Activated T-cell treated with anti-CD3 and anti-CD28 coated beads, Interleukin-2, amount 50 U/mL, for 1 hour (primary cell): ENCODE results near the gene CLEC16A.

Source experiments
- DNase-seq: peaks from one replicate; pipeline ENCODE4 v3.0.0-alpha.2; 2020

Gene CLEC16A

DNA sequence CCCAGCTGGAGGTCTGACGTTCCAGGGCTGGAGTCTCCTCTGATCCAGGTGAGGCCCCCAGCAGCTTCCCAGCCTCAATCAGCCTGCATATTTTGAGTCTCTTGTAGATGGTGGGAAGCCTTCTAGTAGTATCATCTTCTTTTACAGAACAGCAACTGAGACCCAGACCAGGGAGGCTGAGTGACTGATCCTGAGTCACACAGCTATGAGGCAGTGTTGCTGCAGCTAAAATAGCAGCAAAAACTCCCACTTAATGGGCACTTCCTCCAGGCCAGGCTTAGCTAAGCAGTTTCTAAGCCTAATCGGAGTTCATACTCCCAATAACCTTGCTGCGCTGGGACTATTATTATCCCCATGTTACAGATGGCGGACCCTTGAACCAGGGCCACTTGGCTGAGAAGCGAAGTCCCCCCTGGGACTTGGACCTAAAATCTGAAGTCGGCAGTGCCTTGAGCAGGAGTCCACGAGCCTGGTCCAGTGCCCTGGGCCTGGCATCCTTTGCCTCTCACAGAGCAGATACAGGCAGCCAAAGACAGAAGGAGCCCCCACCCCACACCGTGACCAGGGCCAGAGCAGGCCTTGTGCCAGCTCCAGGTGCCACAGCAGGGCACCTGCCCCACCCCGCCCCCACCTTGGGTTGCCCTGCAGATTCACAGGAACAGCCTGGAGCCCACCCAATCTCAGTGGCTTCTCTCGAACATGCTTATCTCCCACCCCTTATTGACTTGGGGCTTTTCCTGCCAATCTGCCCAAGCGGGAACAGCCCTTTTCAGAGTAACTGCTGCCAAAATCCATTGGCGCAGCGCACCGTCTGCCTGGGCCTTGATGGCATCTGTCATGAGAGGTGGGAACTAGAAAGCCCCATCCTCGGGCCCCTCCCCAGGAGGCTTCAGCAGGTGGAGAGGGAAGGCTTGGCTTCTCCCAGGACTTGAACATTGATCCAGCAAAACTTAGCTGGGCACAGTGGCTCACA lies 246.5 kb downstream of the CLEC16A start:
- no peak for DNase-seq

DNA sequence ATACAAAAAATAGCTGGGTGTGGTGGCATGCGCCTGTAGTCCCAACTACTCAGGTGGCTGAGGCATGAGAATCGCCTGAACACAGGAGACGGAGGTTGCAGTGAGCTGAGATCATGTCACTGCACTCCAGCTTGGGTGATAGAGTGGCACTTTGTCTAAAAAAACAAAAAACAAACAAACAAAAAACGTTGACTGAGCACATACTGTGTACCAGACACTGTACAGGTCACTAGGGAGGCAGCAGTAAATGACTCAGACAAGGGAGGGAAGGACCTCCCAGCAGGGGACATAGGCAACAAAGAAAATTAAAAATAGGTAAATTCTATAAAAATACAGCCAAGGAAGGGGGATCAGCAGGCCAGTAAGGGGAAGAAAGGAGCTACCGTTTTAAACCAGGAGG lies 247.3 kb downstream of the CLEC16A start:
- DNase-seq: no peak

DNA sequence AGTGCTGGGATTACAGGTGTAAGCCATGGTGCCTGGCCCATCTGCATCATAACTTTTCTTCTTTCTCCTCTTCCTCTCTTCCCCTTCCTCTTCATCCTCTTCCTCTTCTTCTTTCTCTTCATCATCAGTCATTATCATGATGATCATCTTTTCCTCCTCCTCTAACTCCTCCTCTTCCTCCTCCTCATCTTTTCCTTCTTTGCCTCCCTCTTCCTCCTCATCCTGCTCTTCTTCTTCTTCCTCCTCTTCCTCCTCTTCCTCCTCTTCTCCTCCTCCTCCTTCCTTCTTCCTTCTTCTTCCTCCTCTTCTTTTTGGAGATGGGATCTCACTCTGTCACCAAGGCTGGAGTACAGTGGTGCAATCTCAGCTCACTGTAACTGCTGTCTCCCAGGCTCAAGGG lies 249.1 kb downstream of the CLEC16A start:
- no peak for DNase-seq

DNA sequence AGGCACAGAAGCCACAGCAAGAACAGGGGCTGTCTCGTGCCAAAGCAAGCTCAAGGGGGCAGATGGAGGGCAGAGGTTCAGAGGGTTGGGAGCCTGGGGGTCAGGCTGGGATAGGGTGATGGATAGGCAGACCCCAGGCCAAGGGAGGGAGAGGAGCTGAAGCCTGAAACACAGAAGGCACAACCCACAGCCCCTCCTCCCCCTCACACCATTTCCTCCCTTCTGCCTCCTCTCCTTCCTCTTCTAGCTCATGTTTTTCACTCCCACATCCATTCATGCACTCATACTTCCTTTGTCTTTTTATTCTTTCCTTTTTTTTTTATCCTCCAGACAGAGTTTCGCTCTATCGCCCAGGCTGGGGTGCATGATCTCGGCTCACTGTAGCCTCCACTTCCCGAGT lies 250.5 kb downstream of the CLEC16A start:
- DNase-seq: no peak

DNA sequence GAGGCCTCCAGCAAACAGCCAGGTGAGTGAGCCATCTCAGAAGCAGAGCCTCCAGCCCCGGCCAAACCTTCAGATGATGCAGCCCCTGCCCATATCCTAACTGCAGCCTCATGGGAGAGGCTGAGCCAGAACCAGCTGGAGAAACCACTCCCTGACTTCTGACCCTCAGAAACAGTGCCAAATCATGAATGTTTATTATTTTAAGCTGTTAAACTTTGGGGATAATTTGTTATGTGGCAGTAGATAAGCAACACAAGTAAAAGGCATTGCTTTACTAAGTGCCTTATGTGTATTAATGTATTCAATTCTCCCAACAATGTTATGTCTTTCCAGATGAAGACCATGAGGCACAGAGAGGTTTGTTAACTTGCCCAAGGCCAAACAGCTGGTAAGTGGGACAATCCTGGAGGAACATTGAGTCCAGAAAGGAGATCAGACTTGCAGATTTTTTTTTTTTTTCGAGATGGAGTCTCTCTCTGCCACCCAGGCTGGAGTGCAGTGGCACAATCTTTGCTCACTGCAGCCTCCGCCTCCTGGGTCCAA lies 252.0 kb downstream of the CLEC16A start:
- no peak for DNase-seq

DNA sequence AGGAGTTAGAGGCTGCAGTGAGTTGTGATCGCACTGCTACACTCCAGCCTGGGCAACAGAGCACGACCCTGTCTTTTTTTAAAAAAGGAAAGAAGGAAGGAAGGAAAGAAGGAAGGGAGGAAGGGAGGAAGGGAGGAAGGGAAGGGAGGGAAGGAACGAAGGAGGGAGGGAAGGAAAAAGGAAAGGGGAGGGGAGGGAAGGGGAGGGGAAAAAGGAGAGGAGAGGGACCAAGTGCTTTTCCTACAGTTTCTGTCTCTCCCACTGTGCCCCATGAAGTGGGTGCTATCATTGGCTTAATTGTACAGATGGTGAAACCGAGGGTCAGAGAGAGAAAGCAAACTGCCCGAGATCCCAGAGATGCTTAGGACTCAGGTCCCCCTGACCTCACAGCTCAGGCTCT lies 254.0 kb downstream of the CLEC16A start:
- no peak for DNase-seq

DNA sequence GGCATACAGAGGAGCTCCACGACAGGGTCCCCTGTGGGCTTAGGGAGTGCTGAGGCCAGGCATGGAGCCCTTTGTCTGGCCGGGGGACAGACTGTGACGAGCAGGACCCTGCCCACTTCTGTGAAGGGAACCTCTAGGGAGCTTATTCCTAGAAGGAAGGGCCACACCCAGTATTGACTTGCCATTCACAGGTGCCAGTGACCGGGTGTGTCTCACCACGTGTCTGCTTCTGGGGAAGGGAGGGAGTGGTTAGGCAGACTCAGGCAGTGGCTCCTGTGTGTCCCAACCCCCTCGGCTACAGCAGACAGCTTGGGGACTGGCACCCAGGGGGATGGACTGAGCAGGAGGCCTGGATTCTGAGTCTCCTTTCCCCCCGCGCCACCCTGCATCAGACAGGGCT lies 254.5 kb downstream of the CLEC16A start:
- no peak for DNase-seq

DNA sequence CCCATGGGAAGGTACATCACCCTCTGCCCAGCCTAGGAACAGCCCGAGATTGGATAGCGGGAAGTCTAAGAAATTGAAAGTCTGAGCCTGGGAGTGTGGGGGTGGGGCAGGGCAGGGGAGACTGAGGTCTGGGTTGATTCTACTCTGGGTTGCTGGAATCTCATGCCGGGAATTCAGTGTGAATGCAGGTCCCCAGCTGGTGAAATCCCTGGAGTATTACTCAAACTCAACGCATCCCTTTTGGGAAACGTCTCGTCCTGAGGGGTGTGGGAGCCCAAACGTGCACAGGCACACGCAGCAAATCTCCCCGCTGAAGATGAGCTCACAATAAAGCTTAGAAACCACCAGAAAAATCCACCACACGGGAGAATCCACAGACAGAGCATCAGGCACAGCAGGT lies 256.2 kb downstream of the CLEC16A start:
- DNase-seq: no peak

DNA sequence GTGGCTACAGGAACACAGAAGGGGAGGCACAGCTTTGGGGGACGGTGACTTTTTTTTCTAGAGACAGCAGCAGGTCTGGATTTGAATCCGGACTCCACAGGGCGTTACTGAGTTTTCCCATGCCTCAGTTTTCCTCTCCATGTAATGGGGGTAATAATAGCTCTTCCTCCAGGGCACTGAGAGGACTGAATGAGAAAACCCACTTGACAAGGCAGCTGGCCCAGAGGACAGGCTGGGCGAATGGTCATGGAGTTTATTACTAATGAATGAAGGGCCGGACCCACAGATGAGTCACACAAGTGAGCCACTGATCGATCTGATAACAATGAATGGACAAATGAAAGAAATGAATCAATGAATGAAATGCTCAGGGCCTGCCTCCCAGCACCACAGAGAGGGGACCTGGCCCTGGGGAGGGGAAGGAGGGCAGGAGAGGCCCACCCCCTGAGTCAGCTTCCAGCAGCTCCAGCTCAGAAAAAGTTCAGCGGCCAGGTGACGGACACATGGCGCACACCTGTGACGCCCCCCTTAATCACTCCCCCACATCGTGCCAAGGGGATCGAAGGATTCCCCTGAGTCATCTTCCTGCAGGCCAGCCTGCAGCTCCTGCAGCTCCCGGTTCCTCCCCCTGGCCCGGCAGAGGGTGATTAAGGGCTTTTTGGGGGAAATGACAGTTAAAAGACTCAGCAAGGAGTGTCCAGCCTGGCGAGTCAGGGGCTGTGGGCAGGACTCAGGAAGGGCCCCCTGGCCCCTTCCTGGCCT lies 257.3 kb downstream of the CLEC16A start:
- DNase-seq: no peak

DNA sequence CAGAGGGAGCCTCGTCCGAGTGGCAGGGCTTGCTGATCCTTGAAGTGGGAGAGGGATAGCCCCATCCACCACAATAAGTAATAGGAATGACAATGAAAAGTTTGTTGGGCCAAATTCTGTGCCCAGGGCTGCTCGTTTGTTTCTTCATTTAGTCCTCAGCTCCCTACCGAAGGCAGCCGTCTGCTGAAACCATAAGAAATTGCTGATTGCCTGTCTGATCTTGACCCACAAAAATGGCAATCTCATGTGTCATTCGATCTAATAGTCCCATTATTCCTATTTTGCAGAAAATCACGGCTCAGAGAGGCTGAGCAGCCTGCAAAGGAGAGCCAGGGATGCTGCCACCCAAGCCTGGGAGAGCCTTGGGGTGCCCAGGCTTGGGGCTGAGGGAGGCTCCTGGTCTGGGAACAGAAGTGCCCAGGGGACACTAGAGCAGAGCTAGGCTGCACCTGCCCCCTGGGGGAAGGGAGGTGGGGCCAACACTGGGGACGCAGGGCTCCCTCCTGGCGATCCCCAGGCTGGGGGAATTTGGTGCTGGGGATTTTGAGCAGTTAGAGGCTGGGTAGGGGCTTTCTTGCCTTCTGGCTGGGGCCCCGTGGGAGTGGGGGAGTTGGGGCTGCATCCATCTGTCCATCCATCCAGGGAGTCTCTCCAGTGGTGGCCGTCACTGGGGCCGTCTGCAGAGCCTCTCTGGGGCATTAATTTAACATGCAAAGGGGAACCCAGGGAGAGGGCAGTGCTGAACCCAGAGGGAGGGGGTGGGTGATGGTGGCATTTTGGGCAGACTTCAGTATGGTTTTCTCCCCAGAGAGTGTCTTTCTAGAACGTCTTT lies 258.1 kb downstream of the CLEC16A start:
- no peak for DNase-seq

DNA sequence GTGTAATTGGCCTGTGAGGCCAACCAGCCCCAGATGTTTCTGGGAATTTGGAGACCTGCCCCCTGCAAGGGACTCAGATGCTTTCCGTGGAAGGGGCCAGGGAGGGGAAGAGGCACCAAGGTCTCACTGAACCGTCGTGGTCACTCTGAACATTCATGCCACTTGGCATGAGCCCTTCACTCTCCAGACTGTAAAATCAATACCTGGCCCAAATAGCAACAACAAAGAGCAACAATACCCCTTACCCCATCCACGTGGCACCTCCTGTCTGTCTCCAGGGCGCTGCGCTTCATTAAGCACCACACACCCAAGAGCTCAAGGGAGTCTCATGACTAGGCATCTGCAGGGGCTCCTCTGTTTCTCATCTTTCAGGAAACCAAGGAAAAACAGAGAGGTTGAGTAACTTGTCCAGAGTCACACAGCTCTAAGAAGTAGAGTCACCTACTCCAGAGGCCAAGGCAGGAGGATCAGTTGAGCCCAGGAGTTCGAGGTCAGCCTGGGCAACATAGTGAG lies 258.8 kb downstream of the CLEC16A start:
- DNase-seq: no peak

DNA sequence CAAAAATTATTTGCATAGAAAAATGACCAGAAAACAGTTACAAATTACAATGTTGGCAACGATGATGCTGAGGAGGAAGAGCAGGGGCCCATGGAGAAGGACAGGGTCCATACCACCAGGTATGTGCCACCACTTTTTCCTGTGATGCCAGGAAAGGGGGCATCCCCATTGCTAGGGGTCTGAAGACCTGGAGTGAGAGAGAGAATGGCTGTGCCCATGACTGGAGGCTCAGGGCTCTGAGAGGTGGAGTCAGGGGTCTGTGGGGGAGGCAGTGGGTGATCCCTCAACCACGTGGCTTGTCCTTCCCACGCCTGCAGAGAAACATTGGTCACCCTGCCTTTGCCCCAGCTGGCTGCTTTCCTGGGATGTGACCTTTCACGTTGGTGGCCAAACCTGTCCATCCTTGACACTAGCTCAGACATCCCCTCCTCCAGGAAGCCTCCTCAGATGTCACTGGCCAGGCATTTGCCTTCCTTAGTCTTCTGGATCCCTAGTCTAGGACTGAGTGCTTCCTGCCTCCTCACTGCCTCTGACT lies 260.2 kb downstream of the CLEC16A start:
- no peak for DNase-seq

DNA sequence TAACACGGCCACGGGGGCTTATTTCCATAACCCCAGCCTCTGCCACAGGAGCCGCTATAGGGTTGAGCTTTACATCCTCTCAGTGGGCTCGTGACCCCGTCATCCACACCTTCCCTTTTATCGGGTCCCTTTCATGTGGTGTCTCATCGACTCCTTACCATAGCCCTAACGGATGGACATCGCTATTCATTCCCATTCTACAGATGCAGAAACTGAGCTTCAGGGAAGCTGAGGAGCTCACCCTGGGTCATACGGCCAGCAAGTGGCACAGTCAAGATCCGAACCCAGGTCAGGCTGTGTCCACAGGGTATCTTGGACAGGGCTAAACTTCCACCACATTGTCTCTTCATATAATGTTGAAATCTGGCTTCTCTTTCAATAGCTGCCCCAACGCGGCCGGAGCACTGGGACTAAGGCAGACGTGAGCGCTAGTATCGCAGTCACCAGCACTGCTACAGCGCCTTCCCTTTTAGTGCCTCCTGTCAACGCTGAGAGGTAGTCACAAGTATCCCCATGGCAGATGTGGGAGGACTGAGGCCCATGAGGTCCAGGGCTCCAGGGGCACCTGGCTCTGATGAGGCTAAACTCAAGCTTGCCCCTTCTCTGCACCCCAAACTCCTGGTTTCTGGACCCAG lies 260.8 kb downstream of the CLEC16A start:
- no peak for DNase-seq

DNA sequence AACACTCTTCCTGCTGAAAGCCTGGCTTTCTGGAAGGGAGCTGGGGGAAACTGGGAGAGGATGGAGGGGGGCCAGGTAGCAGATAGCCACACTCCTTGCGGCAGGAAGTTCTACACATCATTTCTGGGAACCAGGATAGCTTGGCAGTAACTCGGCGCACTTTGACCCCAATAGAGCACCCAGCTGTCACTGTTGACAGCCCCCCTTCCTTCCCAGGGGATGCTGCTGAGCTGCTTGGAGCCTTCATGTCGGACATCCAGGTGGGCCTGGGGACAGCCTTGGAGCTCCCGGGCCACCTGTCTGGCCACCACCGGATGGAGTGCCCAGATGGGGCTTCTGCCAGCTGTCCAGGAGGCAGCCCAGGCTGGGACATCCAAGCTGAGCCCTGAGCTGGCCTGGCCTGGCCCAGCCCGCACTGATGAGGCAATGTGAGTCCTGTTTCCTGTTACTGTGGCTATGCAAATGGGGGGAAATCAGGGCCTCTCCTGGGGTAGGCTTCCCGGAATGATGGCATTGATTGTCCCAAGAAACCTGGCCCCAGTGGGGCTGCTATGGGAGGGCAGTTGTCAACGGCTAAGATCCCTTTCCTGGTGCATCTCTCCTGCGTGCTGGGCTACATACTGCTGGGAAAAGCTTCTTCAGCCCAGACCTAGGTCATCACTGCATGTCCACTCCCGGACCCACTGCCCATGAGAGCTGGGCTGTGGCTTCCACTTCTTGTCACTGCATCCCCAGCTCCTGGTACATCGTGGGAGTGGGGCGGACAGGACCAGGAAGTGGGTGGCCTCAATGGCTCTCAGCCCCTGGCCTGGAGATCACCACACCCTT lies 261.6 kb downstream of the CLEC16A start:
- no peak for DNase-seq

DNA sequence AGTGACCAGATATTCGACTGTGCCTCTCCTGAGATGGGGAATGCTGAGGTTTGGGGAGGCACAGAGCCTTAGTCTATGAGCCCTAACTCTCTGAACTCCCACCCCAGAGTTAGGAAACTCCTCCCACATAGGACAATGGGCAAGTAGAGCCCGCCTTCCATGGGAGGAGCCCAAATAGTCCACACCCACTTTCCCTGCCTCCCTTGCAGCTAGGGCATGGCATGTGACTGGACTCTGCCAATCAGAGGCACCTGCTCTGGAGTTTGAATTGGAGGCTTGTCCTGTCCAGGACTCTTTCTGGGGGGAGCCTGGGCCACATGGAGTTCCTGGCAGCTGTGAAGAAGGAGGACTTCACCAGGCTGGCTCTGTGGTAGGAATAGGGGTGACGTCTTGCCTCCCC lies 263.3 kb downstream of the CLEC16A start:
- DNase-seq: no peak

DNA sequence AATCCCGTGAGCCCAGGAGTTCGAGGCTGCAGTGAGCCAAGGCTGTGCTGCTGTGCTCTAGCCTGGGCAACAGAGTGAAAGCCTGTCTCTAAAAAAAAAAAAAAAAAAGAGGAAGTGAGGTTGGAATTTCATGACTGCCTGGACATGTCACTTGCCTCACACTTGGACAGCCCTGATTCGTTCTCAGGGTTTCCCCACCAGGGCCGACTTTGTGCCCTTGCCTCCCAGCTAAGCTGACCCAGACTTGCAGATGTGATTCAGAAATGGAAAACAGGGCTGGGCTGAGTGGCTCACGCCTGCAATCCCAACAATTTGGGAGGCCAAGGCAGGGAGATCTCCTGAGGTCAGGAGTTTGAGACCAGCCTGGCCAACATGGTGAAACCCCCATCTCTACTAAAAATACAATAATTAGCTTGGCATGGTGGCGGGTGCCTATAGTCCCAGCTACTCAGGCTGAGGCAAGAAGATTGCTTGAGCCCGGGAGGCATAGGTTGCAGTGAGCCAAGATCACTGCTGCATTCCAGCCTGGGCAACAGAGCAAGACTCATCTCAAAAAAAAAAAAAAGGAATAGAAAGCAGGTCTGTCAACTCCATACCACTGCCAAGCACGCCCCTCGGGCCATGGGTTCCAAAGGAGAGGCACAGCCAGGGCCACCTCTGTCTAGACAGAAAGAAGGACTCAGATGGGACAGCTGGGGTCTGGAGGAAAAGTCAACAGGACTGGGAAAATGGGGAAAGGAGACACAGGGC lies 264.7 kb downstream of the CLEC16A start:
- DNase-seq: no peak

DNA sequence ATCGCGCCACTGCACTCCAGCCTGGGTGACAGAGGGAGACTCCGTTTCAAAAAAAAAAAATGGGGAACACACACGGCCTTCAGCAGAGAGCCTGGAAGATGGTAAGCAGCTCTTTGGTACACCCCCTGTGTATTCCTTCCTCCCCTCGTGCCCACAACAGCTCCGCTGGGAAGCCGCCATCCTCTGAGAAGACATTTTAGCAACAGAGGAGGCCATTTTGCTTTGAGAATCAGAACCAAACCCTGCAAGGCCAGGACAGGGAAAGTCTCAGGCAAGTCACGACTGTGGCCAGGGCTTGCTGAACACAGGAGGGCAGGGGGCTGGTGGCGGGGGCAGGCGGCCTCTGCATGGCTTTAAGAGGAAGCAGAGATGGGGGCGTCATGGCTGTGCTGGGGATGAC lies 265.9 kb downstream of the CLEC16A start:
- no peak for DNase-seq

DNA sequence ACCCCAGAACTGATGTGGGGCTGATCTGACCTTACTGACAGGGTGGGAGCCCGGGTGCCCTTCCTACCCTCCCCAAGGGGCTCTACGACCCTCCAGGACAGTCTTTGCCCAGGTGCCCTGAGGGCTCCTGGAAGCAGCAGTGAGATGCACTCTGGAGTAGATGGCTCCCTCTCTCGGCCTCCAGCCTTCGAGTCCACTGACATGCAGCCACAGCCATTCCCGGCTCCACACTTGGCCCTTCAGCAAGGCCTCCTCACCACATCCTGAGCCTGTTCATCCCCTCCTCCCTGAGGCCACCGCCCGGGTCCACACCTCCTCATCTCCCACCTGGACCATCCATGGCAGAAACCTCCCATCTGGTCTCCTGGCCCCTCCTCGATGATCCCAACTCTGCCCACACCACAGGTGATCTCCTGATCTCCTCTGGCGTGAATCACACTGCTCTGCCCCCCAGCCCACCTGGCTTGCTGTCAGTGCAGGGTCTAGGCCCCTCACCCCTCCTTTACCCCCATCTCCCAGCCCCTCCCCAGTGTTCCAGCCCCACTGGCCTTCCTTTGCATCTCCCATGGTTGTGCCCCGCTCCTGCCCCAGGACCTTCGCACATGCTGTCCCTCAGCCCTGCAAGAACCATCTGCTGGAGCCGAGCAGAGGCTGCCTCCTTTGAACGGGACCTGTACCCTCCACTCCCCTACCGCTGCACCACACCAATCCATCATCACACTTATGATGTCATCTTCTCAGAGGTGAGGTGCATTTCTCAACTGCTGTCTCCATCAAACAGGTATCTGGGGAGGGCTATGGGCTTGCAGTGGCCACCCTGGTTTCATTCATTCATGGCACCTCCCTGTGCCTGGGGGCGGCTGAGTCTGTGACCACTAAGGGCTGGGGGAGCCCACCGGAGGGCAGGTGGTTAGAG lies 267.0 kb downstream of the CLEC16A start:
- no peak for DNase-seq
